SK-N-SH (cell line): ENCODE results near the gene TAOK1.

Experiments used
- CTCF ChIP-seq: fragments of 200-600 bp; sonication (generic); IDR thresholded peaks from 2 replicates; pipeline ENCODE4 v1.6.1; 2017; ENCODE audit warnings: antibody characterized with exemption, mild to moderate bottlenecking, moderate library complexity
- EP300 ChIP-seq, 2 experiments: IDR thresholded peaks; 2 replicates each; pipeline versions ENCODE4 v1.4.0 to v1.6.1; 2012; ENCODE audit warnings: borderline replicate concordance in 1 of 2, low read depth in 1 of 2, low read length in 1 of 2
- JUND ChIP-seq: IDR thresholded peaks from 2 replicates; pipeline ENCODE4 v1.4.0; 2012
- ZBTB33 ChIP-seq: IDR thresholded peaks from 2 replicates; pipeline ENCODE4 v1.4.0; 2012; ENCODE audit warnings: low read depth, borderline replicate concordance

GRCh38 chr17:29346462-29346861 is 43.7 kb upstream of the TAOK1 start:
- TF ChIP-seq CTCF (no peak), ZBTB33 (no peak), EP300 (IDR thresholded peaks at IDR 0.05; ENCODE audit: borderline replicate concordance in 1 of 2, low read depth in 1 of 2, low read length in 1 of 2) (no peak), JUND (no peak)
